ENCODE data around the gene OAT. TPM values are rescaled to one million over a fixed set of nuclear protein-coding genes. Genes with fewer than 3 reads are reported as not detected.

OAT gene
- total RNA-seq (10 to 100 TPM; 27.4 to 46.9 (median 32.0) TPM), polyA plus RNA-seq (10 to 100 TPM; 15.1 to 27.5 TPM)
- long read RNA-seq, donor 1, transcript OAT-201 (10 exons, 2,048 nt): major isoform, 51 of 58 reads
- long read RNA-seq, donor 1, partial matches to known transcripts: 2 of 58 reads
- long read RNA-seq, donor 1, other reads (novel, unspliced or antisense): 4 of 58 reads
- long read RNA-seq, donor 2, transcript OAT-201 (10 exons, 2,048 nt): major isoform, 56 of 60 reads
- long read RNA-seq, donor 2, partial matches to known transcripts: 2 of 60 reads
- long read RNA-seq, donor 2, other reads (novel, unspliced or antisense): 2 of 60 reads
- long read RNA-seq, donor 3, transcript OAT-201 (10 exons, 2,048 nt): major isoform, 114 of 124 reads
- long read RNA-seq, donor 3, partial matches to known transcripts: 6 of 124 reads
- long read RNA-seq, donor 3, other reads (novel, unspliced or antisense): 3 of 124 reads

DNA sequence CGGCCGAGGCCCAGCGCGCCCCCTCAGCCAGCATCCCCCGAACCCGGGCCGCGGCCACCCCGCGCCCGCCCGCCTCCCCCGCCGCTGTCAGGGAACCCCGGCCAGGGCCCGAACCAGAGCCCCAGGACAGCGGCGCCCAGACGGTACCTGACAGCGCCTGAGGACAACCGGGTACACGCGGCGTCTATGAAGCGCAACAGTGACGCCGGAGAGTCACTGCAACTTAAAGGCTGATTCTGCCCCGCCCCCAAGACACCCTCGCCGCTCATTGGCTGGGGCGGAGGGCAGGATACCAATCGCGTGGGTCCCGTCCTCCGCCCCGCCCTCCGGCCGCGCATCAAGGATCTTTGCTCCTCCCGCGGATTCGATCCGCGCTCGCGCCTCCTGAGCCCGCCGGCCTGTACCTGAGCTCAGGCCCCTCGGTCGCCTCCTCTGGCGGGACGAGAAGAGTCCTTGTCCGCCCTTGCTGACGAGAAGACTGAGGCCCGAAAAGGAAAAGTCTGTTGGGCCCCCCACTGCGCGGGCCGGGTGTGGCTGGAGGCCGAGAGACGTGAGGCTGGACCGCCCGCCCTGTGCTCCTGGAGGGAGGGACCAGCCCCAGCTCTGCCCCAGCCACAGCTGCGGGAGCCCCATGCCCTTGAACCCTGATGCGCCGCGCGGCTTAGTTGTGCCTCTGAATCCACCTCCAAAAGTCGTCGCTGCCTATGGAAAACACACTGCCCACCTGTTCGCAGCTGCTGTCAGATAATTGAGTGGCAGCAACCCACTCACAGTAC is at the start of gene OAT:
OAT (minus strand) TSS at position 198 of the 776 bp plus-strand sequence. CDS start 6,752 bp downstream, outside the sequence.
- ATAC-seq: peak; percentile 97 to 99 (median 98)
- intact Hi-C loops (cut with DNase I): loop anchor here in 2 of 10 donors (10.0 kb wide), 1 partner anchor 326 kb away; the partner anchor contains the start of gene FAM53B (in 2 of the 2)
- no peaks in the 10 kb centered on the region for H3K36me3 ChIP-seq
- DNase-seq: peak; percentile 96
- TF ChIP-seq, protein P1, sequence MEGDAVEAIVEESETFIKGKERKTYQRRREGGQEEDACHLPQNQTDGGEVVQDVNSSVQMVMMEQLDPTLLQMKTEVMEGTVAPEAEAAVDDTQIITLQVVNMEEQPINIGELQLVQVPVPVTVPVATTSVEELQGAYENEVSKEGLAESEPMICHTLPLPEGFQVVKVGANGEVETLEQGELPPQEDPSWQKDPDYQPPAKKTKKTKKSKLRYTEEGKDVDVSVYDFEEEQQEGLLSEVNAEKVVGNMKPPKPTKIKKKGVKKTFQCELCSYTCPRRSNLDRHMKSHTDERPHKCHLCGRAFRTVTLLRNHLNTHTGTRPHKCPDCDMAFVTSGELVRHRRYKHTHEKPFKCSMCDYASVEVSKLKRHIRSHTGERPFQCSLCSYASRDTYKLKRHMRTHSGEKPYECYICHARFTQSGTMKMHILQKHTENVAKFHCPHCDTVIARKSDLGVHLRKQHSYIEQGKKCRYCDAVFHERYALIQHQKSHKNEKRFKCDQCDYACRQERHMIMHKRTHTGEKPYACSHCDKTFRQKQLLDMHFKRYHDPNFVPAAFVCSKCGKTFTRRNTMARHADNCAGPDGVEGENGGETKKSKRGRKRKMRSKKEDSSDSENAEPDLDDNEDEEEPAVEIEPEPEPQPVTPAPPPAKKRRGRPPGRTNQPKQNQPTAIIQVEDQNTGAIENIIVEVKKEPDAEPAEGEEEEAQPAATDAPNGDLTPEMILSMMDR (IDR thresholded peaks at IDR 0.05): peak in 2 of 9 donors; percentile 21 to 25
- peaks cover 0 to 26% (median 5%) of the 10 kb centered on the region in 7 donors for H3K27me3 ChIP-seq
- H3K9me3 ChIP-seq: no peaks in the 10 kb centered on the region
- peak within 1 kb of the TSS; percentile 72 to 94 (median 90) for H3K27ac ChIP-seq
- peak within 1 kb of the TSS; percentile 79 to 97 (median 94) for H3K4me3 ChIP-seq
- H3K4me1 ChIP-seq: peaks cover 0 to 47% (median 34%) of the 10 kb centered on the region in 9 donors
- WGBS, 2 donors: 2 to 3% methylated on average over 63 to 70 of the region's 70 CpGs

DNA sequence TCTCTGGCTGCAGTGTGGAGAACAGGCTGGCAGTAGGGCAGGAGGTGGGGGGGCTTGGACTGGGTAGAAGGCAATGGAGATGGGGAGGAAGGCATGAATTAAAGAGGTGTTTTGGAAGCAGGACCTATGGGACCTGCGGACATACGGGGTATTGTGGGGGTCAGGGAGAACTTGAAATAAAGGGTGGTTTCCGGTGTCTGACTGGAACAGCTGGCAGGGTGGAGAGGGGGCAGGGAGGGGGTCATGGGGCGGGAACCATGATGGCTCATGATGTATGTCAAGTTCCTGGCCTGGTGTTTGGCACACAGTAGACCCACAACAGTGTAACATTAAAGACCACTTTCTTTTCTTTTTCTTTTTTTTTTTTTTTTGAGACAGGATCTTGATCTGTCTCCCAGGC is 48.4 kb upstream of the OAT start:
- no peaks in the 10 kb centered on the region for H3K36me3 ChIP-seq
- H3K27ac ChIP-seq: no peak overlapping the region
- peaks cover 0 to 25% (median 14%) of the 10 kb centered on the region in 9 donors for H3K4me1 ChIP-seq
- 88 to 90% methylated on average over 4 of the region's 4 CpGs for WGBS, 2 donors
- H3K9me3 ChIP-seq: no peaks in the 10 kb centered on the region
- intact Hi-C loops (cut with DNase I): no loop called here
- ATAC-seq (no peak), DNase-seq (no peak)
- TF ChIP-seq, protein P1 (IDR thresholded peaks at IDR 0.05): no peak
- H3K27me3 ChIP-seq: no peaks in the 10 kb centered on the region
- H3K4me3 ChIP-seq: no peak overlapping the region

DNA sequence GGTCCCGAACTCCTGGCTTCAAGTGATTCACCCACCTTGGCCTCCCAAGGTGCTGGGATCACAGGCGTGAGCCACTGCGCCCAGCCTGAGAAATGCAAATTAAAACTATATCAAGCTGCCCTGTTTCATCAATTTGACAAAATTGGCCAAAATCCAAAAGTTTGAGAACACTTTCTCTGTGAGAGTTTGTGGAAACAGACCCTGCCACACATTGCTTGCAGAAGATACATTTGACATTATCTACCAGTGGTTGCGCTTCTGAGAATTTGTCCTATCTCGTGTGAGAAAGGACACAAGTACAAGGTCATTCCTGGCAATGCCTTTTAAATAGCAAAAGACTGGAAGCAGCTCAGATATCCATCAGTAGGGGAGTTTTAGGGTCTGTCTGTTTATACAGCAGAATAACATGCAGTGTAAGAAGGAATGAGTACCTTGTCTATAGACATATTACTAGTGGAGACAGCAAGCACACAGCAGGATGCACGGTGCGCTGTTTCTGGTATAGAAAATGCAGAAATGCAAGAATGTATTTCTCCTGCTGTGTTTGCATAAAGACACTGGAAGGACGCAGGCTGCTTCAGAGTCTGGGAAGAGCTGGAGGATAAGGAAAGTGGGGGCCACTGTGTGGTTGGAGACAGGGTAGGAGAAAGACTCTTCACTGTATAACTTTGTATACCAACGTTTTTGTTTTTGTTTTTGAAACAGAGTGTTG is 47.2 kb upstream of the OAT start:
- Histone ChIP-seq H3K36me3 (no peaks in the 10 kb centered on the region), H3K4me1 (peaks cover 0 to 31% (median 15%) of the 10 kb centered on the region in 9 donors), H3K27ac (peak overlapping the region in 2 of 10 donors; percentile 36 to 60), H3K27me3 (no peaks in the 10 kb centered on the region), H3K9me3 (no peaks in the 10 kb centered on the region), H3K4me3 (no peak overlapping the region)
- WGBS, 2 donors: 64 to 69% methylated on average over 9 of the region's 9 CpGs
- ATAC-seq (no peak), DNase-seq (no peak)
- intact Hi-C loops (cut with DNase I): no loop called here
- TF ChIP-seq, protein P1 (IDR thresholded peaks at IDR 0.05): no peak

Data from heart right ventricle (tissue), 16 donors.